ENCODE results near the gene RHNO1.

The RHNO1 gene

DNA sequence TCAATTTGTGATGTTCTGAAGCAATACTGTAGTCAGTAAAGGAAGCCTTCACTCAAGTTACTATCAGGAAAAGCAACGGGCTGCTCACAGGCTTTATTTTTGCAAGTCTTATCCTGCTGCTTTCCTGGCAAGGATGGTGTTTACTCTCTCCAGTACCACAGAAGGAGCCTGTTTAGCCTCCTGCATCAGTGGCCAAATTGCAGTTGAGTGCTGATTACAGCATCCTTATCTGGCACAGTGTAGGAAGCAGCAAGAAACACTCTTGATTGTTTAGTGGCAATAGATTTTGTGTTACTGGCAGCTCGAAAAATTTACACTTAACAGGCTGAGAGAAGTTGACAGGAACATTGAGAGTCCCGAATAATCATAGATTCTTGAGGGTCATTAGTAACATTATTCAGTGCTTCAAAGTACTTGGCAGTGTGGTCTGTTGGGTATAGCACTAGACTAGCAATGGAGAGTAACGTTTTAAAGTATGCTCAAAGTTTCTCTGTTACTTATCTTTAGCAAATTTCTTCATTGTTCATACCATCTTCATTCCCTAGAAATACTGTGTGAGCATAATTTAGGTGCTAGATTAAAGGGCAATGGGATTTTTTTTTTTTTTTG, 25.4 kb downstream of the RHNO1 start:
- no peak for DNase-seq (ENCODE audit: low read depth in 2 of 2)

DNA sequence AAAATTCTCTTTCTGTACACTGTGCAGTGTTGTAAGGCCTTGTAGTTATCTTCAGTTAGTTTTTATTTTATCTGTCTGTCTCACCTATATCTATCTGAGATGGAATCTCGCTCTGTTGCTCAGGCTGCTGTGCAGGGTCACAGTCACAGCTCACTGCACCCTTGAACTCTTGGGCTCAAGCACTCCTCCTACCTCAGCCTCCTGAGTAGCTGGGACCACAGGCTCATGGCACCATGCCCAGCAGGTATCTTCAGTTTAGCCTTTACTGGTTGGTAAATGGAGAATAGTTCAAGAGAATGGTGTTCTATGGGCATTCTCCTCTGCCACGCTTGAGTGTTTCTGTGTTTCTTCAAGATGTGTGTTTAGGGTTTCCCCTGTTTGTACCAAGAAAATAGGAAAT, 27.2 kb downstream of the RHNO1 start:
- DNase-seq (ENCODE audit: low read depth in 2 of 2): no peak

DNA sequence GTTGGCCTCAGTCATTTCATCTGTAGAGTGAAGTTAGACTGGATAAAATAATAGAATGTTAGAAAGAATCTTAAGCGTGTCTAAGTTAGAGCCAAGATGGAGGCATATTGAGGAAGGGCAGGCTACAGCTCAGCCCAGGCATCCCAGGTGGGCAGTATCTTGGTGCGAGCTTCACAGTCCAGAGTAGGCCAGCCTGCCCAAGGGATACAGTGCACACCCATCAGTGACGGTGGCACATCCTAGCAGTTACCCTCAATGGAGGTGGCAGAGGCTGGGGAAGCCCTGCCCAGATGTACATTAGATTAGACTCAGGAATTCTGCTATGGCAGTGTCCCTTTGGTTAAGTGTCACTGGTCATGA, 35.2 kb downstream of the RHNO1 start:
- no peak for DNase-seq (ENCODE audit: low read depth in 2 of 2)

DNA sequence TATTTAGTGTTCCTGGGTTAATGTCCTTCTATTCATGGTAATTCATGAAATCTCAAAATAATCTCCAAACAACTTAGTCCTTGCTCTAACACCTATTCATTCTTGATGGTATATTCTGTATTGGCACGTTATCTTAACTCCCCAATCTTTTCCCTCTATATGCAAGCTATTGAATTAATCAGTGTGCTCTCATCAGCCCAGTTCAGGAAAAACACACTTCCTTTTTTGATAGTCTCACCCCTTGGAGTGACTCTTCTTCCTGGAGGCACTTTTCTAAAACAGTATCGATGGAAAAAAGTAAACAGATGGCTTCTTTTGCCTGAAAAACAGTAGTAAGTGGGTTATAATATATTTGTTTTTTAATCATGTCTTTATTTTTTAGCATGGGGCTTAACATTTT, 42.2 kb downstream of the RHNO1 start:
- no peak for DNase-seq (ENCODE audit: low read depth in 2 of 2)

DNA sequence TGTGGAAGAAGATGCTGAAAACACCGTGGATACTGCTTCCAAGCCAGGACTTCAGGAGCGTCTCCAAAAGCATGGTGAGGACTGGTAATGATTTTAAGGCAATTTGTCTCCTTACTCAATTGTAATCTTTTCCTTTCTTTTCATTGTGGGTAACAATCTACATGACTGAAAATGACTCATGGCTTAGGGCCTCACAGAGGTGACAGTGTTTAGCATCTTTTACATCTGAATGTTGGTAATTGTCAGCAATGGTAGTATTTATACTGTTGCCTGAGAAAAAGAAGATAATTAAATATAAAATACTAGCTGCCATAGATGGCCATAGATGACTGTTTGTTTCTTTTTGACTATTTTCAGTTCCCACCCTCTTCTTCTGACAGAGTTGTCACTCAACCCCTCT, 45.3 kb downstream of the RHNO1 start:
- no peak for DNase-seq (ENCODE audit: low read depth in 2 of 2)

DNA sequence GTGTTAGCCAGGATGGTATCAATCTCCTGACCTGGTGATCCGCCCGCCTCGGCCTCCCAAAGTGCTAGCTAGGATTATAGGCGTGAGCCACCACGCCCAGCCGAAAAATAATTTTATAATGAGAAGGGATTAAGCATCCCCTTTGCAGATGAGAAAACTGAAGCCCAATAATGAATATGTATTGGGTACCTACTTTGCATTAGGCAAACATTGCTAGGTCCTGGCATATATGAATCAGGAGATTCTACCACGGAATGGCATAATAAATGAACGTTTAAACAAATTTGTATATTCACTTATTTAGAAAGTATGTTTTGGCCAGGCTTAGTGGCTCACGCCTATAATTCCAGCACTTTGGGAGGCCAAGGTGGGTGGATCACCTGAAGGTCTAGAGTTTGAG, 46.0 kb downstream of the RHNO1 start:
- DNase-seq (ENCODE audit: low read depth in 2 of 2): no peak

DNA sequence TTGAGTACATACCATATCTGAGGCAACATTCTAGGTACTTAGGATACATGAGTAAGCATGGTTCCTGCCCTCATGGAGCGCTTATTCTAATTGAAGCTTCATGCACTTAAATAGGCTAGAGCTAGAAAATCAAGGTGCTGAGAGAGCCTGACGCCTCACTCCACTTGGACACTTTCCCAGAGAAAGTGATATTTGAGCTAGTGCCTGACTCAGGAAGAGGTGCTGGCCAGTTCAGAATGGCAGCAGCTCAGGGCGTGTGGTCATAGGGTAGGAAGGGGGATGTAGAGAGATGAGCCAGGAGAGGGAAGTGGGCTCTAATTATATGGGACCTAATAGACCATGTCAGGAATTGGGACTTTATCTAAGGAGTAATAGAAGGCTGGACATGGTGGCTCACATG, 47.0 kb downstream of the RHNO1 start:
- no peak for DNase-seq (ENCODE audit: low read depth in 2 of 2)

DNA sequence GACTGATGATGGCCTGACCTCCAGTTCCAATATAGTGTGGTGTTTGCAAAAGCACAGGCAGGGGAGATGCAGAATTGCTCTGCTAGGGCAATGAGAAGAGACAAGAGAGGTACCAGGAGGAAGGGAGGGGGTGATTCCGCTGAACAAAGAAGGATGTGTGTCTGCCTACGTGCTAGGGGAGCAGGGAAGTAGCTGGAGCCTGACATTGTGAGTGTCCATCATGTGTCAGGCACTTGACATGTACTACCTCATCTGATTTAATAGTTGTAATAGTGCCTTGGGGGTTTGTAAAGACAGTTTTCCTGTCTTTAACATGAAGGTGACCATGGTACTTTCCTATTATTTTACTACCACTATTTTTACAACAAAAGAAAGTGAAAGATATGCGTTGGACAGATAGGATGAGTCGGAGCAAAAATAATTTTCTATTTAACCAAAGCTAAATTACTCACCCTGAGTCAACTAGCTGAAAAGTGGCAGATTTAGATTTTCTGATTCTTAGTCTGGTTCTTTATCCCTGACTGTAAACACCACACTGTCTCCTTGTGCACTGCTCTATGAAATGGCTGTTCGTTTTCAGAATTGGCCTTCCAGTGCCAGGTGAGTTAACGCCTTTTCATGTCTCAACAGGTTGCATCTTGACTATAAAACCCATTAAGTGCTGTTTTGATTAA, 48.4 kb downstream of the RHNO1 start:
- no peak for DNase-seq (ENCODE audit: low read depth in 2 of 2)

DNA sequence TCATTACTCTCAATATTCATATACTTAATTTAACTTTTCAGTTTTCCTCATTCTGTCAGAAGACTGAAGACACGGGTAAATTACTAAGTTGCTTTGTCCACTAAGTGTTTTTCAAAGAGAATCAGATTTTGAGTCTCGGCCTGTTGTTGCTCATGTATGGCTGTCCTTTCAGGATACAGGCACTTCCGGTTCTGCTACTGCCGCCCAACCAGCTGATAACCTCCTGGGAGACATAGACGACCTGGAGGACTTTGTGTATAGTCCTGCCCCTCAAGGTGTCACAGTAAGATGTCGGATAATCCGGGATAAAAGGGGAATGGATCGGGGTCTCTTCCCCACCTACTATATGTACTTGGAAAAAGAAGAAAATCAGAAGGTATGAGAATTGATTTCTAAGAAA, 53.8 kb downstream of the RHNO1 start:
- no peak for DNase-seq (ENCODE audit: low read depth in 2 of 2)

DNA sequence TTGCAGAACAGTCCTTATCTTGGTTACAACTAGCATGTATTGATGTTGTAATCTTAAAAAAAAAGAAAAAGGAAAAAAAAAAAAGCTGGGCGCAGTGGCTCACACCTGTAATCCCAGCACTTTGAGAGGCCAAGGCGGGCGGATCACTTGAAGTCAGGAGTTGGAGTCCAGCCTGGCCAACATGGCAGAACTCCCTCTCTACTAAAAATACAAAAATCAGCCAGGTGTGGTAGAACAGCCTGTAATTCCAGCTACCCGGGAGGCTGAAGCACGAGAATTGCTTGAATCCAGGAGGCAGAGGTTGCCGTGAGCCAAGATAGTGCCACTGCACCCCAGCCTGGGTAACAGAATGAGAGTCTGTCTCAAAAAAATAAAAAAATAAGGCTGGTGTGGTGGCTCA, 56.6 kb downstream of the RHNO1 start:
- DNase-seq (ENCODE audit: low read depth in 2 of 2): no peak

DNA sequence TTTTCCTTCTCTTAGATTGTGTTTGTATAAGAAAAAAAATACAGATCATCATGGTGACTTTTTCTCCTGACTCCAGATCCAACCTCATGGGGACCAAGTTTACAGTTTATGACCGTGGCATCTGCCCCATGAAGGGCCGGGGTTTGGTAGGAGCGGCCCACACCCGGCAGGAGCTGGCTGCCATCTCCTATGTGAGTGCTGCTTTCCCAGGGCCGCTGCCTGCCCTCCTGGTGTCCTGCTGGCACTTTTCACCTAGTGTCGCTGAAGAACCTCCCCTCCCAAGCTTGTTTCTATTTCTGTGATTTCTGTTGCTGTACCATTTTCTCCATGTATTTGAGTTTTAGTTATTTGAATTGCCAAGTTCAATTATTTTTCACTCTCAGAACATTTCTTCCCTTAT, 57.3 kb downstream of the RHNO1 start:
- DNase-seq (ENCODE audit: low read depth in 2 of 2): no peak

DNA sequence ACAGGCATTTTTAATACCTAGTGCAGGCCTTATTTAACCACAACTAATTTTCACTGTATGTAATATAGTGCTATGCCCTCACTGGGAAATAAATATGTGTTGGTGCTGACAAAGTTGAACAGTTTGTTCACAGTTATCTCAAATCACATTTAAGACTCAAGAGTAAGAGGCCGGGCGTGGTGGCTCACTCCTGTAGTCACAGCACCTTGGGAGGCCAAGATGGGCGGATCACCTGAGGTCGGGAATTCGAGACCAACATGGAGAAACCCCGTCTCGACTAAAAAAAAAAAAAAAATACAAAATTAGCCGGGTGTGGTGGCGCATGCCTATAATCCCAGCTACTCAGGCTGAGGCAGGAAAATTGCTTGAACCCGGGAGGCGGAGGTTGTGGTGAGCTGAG, 59.3 kb downstream of the RHNO1 start:
- no peak for DNase-seq (ENCODE audit: low read depth in 2 of 2)

DNA sequence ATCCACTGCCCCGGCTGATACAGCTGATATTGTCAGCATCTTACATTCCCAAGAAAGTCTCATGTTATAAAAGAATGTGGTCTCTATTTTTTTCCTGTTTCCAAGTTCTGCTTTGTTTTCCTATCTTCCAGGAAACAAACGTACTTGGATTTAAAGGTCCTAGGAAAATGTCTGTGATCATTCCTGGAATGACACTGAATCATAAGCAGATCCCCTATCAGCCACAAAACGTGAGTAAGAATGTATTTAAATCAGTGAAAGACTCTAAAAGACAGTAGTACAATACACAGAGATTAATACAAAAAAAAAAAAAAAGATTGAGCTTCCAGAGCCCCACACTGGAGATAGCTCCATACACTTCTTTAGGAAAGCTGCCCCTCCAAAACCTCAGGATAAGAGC, 60.5 kb downstream of the RHNO1 start:
- no peak for DNase-seq (ENCODE audit: low read depth in 2 of 2)

Data from activated CD4-positive, alpha-beta T cell treated with anti-CD3 and anti-CD28 coated beads for 24 hours (primary cell).